GM19193 (cell line): ENCODE measurements around the gene SORCS2.

Source experiments
- POLR2A ChIP-seq: IDR thresholded peaks from 4 replicates; pipeline ENCODE4 v1.6.1; 2011; ENCODE audit not compliant: insufficient read depth, insufficient read length; ENCODE audit errors: extremely low read depth

The SORCS2 gene

GRCh38 chr4:7546152-7546808 lies 353.9 kb downstream of the SORCS2 start:
- TF ChIP-seq POLR2A = no peak

- TF ChIP-seq POLR2A = no peak
Observed at GRCh38 chr4:7546809-7547367, 354.6 kb downstream of the SORCS2 start.

DNA sequence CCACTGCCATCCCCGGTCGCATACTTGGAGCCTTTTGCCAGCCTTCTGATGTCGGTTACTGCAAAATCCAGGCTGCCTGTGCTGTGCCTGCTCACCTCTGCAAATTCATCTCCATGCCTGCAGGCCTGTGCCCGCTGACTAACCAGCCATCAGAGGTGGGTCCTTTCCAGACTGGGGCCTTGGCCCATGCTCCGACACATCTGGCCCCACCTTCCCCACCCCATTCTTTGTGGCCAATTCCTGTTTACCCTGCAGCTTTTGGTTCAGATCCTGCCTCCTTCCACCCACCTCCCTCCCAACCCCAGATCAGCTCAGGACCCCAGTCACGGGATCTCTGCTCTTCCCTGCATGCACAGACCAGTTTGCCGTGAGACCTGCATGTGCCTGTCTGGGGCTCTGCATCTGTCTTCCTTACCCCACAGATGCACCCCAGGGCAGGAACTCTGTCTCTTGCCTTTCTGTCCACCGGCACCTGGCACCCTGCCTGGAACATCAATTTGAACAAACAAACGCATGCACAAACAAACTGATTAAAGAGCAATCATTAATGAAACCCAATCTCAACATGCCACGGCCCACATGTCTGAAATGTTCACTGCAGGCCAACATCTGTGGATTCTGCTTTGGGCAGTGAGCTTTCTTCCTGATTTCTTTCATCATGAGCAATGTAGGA lies 355.2 kb downstream of the SORCS2 start:
- no peak for TF ChIP-seq POLR2A

DNA sequence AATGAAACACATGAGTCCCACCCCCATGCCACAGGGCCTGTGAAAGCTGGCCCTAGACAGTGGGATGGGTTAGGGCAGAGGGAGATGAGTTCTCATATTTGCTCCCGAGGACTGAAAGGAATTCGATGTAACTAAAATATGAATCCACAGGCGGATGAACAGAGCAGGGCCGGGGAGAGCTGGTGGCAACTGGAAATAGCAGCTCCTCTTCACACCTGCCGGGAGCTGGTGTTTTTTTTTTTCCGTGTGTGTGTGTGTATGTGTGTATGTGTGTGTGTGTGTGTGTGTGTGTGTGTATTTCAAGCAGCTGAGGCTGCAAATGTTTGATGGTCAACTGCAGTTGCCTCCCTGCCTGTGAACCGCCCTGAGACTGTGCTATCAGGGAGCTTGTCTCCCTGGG lies 357.5 kb downstream of the SORCS2 start:
- TF ChIP-seq POLR2A = no peak

- TF ChIP-seq POLR2A = no peak
Observed at GRCh38 chr4:7552466-7552865, 360.1 kb downstream of the SORCS2 start.

DNA sequence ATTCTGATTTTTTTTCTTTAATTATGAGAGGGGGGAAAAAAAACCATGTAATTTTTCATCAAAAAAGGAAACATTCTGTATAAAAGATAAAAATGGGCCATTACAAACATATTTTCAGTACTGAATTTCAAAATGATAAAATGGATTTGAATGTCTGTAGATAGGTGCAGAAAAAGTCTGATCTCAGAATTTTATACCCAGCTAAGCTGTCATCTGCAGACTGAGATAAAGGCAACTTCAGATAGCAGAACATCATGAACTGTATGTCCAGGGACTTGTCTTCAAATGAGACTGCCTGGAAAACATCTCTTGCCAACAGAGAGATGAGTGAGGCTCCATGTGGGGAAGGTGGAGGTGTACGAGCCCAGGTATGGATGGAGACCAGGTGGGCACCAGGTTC lies 360.9 kb downstream of the SORCS2 start:
- no peak for TF ChIP-seq POLR2A

GRCh38 chr4:7554905-7555304 lies 362.6 kb downstream of the SORCS2 start:
- TF ChIP-seq POLR2A = no peak

GRCh38 chr4:7556558-7556957 lies 364.2 kb downstream of the SORCS2 start:
- no peak for TF ChIP-seq POLR2A

GRCh38 chr4:7557456-7557855 lies 365.1 kb downstream of the SORCS2 start:
- TF ChIP-seq POLR2A = no peak

DNA sequence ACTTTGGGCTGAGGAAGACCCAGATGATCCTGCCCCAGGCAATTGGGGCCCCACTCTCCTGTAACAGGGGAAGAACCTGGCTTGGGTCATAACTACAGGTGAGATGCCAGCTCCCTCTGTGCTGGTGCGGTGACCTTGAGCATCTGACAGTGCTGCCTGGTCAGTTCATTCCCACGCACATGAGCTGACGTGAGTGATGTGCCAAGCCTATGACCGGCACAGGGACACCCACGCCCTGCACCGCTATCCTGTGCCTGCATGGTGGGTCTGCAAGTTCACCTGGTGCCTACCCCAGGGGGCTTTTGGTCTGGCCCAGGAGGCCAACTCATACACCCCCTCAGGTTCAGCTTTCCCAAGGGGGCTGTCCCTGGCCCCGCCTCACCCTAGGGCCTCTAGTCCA lies 366.1 kb downstream of the SORCS2 start:
- no peak for TF ChIP-seq POLR2A

DNA sequence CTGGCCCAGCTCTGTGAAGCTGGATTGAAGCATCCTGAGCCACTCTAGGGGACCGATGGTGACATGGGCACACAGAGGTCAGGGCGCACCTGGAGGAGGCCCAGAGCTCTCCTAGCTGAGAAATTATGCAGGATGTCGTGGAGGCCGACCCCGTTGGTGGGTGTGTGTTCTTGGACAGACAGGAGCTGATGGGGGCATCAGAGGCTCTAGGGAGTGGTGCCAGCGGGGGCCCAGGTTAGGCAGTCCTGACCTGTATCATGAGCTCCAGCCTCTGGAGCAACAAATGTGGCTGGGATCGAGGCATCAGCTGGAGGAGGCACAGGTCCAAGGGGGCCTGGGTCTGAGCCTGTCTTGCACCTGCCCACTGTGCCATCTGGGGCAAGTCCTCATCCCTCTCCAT lies 367.0 kb downstream of the SORCS2 start:
- TF ChIP-seq POLR2A = no peak

- no peak for TF ChIP-seq POLR2A
Observed at GRCh38 chr4:7559741-7560395, 367.5 kb downstream of the SORCS2 start.

DNA sequence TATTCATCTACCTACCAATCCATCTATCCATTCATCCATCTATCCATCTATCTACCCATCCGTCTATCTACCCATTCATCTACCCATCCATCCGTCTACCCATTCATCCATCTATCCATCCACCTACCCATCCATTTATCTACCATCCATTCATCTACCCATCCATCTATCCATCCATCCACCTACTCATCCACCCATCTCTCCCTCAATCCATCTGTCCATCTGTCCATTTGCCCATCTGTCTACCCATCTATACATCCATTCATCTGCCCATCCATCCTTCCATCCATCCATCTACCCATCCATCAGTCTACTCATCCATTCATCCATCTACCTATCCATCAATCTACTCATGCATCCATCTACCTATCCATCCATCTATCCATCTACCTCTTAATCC lies 369.2 kb downstream of the SORCS2 start:
- no peak for TF ChIP-seq POLR2A

GRCh38 chr4:7564242-7564641 lies 371.9 kb downstream of the SORCS2 start:
- no peak for TF ChIP-seq POLR2A

DNA sequence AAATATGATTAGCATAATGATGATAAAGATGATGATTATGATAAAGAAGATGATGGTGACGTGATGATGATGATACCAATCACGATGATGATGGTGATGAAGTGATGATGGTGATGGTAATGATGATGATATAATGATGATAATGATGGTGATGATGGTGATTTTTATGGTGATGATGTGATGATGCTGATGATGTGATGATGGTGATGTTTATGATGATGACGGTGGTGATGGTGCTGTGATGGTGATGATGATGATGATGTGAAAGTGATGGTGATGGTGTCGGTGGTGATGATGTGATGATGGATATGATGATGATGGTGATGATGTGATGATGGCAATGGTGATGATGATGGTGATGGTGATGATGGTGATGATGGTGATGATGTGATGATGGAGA lies 373.1 kb downstream of the SORCS2 start:
- TF ChIP-seq POLR2A = no peak

DNA sequence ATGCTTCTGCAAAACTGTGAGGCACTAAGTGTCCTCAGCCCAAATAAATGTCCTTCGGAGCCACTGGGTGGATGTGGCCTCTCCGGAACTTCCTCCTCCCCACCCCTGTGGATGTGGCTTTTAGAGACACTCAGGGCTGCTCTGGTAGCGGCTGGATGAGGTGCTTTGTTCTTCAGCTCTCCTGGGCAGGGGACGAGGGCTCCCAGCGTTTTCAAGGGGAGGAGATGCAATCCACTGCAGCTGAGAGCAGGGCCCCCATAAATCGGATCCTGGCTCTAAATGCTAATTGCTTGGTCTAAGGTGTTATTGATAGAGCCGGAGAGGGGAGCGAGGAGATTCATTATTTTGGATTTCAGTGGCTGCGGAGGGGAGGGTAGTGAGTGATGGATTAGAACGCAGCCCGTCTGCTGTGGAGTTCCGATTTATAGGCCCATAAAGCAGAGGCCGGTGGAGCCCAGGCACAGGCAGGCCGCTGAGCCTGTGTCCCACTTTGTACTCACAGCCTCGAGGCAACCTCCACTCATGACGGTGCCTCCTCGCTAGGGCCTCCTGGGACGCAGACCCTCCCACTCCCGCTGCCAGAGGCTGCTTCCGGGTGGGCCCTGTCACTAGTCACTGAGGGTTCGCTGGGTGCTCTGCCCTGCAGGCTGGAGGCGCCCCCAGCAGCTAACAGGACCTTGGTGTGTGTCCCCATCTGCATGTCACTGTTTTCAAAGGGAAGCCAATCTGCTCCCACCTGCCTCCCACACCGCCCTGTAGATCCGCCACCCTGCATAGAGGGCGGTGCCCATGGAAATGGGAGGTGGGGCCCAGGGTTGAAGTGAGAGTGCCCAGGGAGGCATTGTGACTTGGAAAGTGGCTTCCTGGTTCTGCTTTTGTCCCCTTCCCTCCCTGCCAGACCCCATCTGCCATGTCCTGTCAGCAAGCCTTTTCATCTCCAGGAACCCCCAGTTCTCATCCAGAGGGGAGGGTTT lies 377.8 kb downstream of the SORCS2 start:
- no peak for TF ChIP-seq POLR2A

DNA sequence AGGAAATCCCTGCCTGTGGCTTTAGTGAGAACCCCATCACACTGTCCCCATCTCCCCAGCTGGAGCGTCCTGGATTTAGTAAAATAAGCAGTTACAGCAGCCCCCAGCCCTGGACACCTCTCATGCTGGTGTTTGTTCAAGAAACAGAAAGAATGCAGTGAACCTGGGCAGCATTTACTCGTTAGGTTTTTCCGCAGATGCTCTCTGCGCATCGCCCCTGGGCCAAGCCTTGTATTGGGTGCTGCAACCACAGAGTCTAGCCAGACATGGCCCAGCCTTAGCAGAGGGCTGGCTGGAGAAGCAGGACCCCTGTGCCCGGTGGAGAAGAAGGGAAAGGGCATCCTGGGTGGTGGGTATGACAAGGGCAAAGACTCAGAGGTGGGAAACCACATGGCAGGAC lies 378.7 kb downstream of the SORCS2 start:
- no peak for TF ChIP-seq POLR2A
